Esophagus squamous epithelium (tissue), 5 donors: Measurements from ENCODE around the gene NTF3. TPM values are rescaled to one million over a fixed set of nuclear protein-coding genes. Genes with fewer than 3 reads are reported as not detected.

Source experiments
- DNase-seq: peaks from one replicate; lab custom pipeline; 2025; lab: John Stamatoyannopoulos, UW
- H3K27ac ChIP-seq, 4 donors: fragments of 200-600 bp; sonication (generic); one replicate each; pipeline ENCODE4 v1.5.1; 2016 to 2019; ENCODE audit warnings: mild to moderate bottlenecking in 1 of 4
- H3K27me3 ChIP-seq, 4 donors: fragments of 200-600 bp; sonication (generic); 1 replicate in 3 of 4; 2 replicates in 1 of 4; pipeline versions ENCODE4 v1.5.1 to v1.6.0; 2017 to 2021; ENCODE audit warnings: antibody characterized with exemption in 1 of 4
- H3K36me3 ChIP-seq, 3 donors: fragments of 200-600 bp; sonication (generic); one replicate each; pipeline ENCODE4 v1.5.1; 2016 to 2019
- H3K4me1 ChIP-seq, 3 donors: fragments of 200-600 bp; sonication (generic); one replicate each; pipeline ENCODE4 v1.5.1; 2017 to 2019
- H3K4me3 ChIP-seq, 4 donors: fragments of 200-600 bp; sonication (generic); 1 replicate in 3 of 4; 2 replicates in 1 of 4; pipeline ENCODE4 v1.5.1; 2016 to 2019; ENCODE audit warnings: mild to moderate bottlenecking in 2 of 4, moderate library complexity in 1 of 4
- H3K9me3 ChIP-seq, 3 donors: fragments of 200-600 bp; sonication (generic); one replicate each; pipeline ENCODE4 v1.5.1; 2016 to 2019
- POLR2A ChIP-seq, 4 donors: fragments of 450-650 bp; IDR thresholded peaks; one replicate each; pipeline ENCODE4 v1.6.1; 2017; ENCODE audit warnings: antibody characterized with exemption in 4 of 4, mild to moderate bottlenecking in 4 of 4, moderate library complexity in 3 of 4
- WGBS, 2 donors: methylation state at CpG; one replicate each; pipeline ENCODE4 v1.1.5; 2018; 5-methylcytosine and 5-hydroxymethylcytosine counted together
- intact Hi-C: fragments of 100-400 bp; cut with DNase I; formaldehyde crosslinking; loops from one replicate; pipeline ENCODE4 v1.15.0; 2022
- total RNA-seq, 4 donors: library from RNA; depleted of rRNA; stranded (reverse); fragments of >200 nt; gene quantifications; one replicate each; pipeline ENCODE4 v1.1.0, GENCODE V29; 2016
- TF ChIP-seq, protein P1 (sequence below), 6 experiments: fragments of 450-650 bp in 4 of 6; fragments of 200-600 bp in 2 of 6; sonication (generic) in 2 of 6; IDR thresholded peaks; one replicate each; pipeline ENCODE4 v1.5.1; 2016 to 2019; ENCODE audit warnings: antibody characterized with exemption in 6 of 6, mild to moderate bottlenecking in 4 of 6, moderate library complexity in 4 of 6
- donor health status: DM: yes; HTN: yes; CAD: no.

NTF3 gene
- total RNA-seq, 4 donors from 2014 or later = 0.30 to 7.6 (median 1.9) TPM

DNA sequence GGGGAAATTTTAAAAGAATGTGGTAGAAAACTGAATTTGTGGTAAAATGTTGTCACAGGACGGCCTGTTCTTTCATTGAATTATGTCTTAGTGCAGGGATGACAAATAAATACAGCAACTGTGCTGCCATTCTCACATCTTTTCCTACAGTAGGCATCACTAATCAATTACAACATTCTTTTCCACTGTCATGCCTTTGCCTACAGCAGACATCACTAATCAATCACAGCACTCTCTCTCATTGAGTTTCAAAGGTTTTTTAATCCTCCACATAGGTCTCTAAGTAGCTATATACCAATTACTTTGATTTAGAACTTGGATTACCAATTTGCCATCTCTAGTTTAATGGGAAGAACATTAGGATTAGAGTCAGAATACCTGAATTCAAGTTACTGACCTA is 30.1 kb downstream of the NTF3 start:
- 76 to 97% methylated on average over 1 of the region's 1 CpG for WGBS, 2 donors
- DNase-seq = no peak
- Histone ChIP-seq H3K9me3 (no peaks in the 10 kb centered on the region), H3K27me3 (peaks cover 0 to 16% (median 0%) of the 10 kb centered on the region in 4 donors), H3K27ac (no peak overlapping the region), H3K4me1 (peaks cover 0 to 34% (median 7%) of the 10 kb centered on the region in 3 donors), H3K4me3 (no peak overlapping the region), H3K36me3 (no peaks in the 10 kb centered on the region)
- intact Hi-C loops = no loop called here
- no peak for TF ChIP-seq POLR2A (IDR thresholded peaks at IDR 0.05)
- TF ChIP-seq, protein P1, sequence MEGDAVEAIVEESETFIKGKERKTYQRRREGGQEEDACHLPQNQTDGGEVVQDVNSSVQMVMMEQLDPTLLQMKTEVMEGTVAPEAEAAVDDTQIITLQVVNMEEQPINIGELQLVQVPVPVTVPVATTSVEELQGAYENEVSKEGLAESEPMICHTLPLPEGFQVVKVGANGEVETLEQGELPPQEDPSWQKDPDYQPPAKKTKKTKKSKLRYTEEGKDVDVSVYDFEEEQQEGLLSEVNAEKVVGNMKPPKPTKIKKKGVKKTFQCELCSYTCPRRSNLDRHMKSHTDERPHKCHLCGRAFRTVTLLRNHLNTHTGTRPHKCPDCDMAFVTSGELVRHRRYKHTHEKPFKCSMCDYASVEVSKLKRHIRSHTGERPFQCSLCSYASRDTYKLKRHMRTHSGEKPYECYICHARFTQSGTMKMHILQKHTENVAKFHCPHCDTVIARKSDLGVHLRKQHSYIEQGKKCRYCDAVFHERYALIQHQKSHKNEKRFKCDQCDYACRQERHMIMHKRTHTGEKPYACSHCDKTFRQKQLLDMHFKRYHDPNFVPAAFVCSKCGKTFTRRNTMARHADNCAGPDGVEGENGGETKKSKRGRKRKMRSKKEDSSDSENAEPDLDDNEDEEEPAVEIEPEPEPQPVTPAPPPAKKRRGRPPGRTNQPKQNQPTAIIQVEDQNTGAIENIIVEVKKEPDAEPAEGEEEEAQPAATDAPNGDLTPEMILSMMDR (IDR thresholded peaks at IDR 0.05) = no peak

DNA sequence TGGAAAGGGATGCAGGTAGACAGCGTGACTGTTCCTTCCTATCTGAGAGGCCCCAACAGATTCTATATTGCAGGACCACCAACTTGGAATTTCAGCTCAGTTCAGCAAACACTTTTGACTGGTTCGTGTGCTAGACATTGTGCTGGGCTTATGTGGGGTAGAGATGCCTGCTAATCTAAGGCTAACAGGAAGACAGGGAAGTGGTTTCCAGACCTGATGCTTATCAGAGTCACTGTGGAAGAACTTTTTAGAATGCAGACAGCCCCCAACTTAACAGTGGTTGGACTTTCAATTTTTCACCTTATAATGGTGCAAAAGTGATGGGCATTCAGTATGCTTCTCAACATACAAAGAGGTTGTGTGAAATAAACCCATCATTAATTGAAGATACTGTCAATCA is 32.2 kb downstream of the NTF3 start:
- intact Hi-C loops = no loop called here
- 61 to 62% methylated on average over 2 of the region's 2 CpGs for WGBS, 2 donors

DNA sequence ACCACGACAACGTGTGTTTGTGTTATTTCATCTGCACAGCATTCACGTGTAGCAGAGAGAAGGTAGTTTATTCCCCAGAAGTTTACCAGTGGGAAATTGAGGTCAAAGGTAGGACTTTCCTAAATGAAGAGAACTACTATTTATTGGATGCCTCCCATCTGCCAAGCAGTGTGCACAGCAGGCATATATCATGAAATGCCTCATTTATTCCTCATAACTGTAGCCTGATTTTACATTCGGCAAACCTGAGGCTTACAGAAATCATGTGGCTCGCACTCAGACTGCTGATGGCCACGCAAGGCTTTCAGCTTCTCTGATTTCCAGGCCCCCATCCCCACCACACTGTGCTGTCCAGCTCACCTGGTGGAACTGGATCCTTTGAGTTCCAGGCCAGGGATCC is 33.5 kb downstream of the NTF3 start:
- no peak overlapping the region for H3K27ac ChIP-seq

More for the DNA sequence above, 32.2 kb downstream of the NTF3 start:
- DNase-seq = no peak
- H3K4me1 ChIP-seq = peaks cover 0 to 17% (median 4%) of the 10 kb centered on the region in 3 donors
- H3K27me3 ChIP-seq = peaks cover 0 to 10% (median 0%) of the 10 kb centered on the region in 4 donors
- no peaks in the 10 kb centered on the region for H3K36me3 ChIP-seq
- H3K9me3 ChIP-seq = no peaks in the 10 kb centered on the region
- no peak overlapping the region for H3K4me3 ChIP-seq
- TF ChIP-seq, protein P1 (IDR thresholded peaks at IDR 0.05) = no peak
- TF ChIP-seq POLR2A (IDR thresholded peaks at IDR 0.05) = no peak
- no peak overlapping the region for H3K27ac ChIP-seq

DNA sequence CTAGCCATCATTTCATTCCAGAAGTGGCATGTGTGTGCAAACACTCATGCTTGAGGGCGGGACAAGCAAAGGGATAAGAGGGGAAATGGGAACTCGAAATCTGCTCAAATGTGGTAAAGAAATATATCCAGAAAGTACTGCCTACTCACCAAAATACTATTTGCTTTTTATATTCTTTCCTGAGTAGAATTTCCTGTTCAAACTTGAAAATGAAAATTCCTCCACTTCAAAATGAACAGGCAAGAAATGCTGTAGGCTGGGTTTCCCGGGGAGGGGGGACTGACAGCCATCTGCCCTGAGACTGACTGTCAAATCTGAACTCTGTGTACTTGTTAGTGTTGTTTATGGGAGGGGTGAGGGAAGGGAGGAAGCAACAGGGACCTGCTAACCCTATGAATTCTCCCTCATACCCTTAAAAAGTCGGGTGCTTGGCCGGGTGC is 34.6 kb downstream of the NTF3 start:
- DNase-seq = no peak
- no peak overlapping the region for H3K4me3 ChIP-seq
- intact Hi-C loops = no loop called here
- H3K9me3 ChIP-seq = no peaks in the 10 kb centered on the region
- H3K27me3 ChIP-seq = peaks cover 0 to 10% (median 0%) of the 10 kb centered on the region in 4 donors
- peak overlapping the region in 1 of 4 donors; percentile 44 for H3K27ac ChIP-seq
- WGBS, 2 donors = 21 to 23% methylated on average over 5 of the region's 5 CpGs
- no peak for TF ChIP-seq POLR2A (IDR thresholded peaks at IDR 0.05)
- no peaks in the 10 kb centered on the region for H3K36me3 ChIP-seq
- peaks cover 0 to 9% (median 0%) of the 10 kb centered on the region in 3 donors for H3K4me1 ChIP-seq

More for the DNA sequence above, 33.5 kb downstream of the NTF3 start:
- Histone ChIP-seq H3K27me3 (peaks cover 0 to 10% (median 0%) of the 10 kb centered on the region in 4 donors), H3K9me3 (no peaks in the 10 kb centered on the region), H3K4me1 (peaks cover 0 to 9% (median 0%) of the 10 kb centered on the region in 3 donors), H3K4me3 (no peak overlapping the region), H3K36me3 (no peaks in the 10 kb centered on the region)
- WGBS, 2 donors = 68 to 78% methylated on average over 6 of the region's 6 CpGs
- TF ChIP-seq POLR2A (IDR thresholded peaks at IDR 0.05) = no peak
- TF ChIP-seq, protein P1 (IDR thresholded peaks at IDR 0.05) = no peak
- intact Hi-C loops = no loop called here
- DNase-seq = no peak

DNA sequence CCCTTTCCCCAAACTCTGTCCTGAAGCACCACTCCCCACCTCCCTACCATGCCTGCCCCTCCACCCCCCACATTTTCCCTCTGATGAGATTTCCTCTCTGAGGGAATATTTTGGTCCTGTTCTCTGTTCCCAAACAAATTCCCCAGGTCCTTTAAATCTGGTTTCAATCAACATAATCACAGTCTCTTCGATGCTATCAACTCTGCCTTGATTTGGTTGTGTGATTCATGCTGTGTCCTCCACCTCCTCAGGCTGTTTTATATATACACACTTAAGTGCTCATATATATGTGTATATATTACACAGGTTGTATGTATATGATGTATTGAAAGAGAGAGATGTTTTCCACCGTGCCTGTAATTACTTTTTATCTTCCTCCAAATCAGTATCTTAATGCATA is 36.0 kb downstream of the NTF3 start:
- no peaks in the 10 kb centered on the region for H3K36me3 ChIP-seq
- H3K27me3 ChIP-seq = peaks cover 0 to 16% (median 0%) of the 10 kb centered on the region in 4 donors
- peaks cover 0 to 9% (median 0%) of the 10 kb centered on the region in 3 donors for H3K4me1 ChIP-seq
- intact Hi-C loops = no loop called here
- WGBS, 2 donors = 39 to 41% methylated on average over 2 of the region's 2 CpGs
- no peaks in the 10 kb centered on the region for H3K9me3 ChIP-seq
- TF ChIP-seq, protein P1 (IDR thresholded peaks at IDR 0.05) = no peak
- TF ChIP-seq POLR2A (IDR thresholded peaks at IDR 0.05) = no peak
- DNase-seq = no peak
- H3K27ac ChIP-seq = no peak overlapping the region
- no peak overlapping the region for H3K4me3 ChIP-seq
